C4-2B (cell line): ENCODE data around the gene TLCD4.

Experiments used
- ZFX ChIP-seq: fragments of 450-650 bp; IDR thresholded peaks from 2 replicates; pipeline ENCODE4 v1.6.1; 2017
- TF ChIP-seq, protein P1 (sequence below): fragments of 450-650 bp; conservative IDR thresholded peaks from 2 replicates; pipeline ENCODE4 v1.5.1; 2017; ENCODE audit warnings: mild to moderate bottlenecking

DNA sequence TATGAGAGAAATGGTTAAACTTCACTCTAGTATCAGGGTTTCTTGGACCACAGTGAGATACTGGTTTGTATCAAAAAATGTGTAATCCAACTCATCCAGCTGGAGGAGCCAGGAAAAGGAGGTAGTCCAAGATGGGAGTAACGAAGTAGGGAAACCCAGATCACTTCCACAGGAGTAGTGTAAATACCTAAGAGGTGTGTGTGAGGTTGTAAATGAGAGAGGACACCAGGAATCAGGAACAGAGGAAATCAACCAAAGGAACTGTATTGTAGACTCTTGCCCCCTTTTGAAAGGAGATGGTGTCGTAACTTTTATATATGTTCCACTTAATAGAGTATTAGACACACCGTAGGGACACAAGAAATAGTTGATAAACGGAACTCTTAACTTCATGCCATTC, 19.7 kb upstream of the TLCD4 start:
- TF ChIP-seq, protein P1, sequence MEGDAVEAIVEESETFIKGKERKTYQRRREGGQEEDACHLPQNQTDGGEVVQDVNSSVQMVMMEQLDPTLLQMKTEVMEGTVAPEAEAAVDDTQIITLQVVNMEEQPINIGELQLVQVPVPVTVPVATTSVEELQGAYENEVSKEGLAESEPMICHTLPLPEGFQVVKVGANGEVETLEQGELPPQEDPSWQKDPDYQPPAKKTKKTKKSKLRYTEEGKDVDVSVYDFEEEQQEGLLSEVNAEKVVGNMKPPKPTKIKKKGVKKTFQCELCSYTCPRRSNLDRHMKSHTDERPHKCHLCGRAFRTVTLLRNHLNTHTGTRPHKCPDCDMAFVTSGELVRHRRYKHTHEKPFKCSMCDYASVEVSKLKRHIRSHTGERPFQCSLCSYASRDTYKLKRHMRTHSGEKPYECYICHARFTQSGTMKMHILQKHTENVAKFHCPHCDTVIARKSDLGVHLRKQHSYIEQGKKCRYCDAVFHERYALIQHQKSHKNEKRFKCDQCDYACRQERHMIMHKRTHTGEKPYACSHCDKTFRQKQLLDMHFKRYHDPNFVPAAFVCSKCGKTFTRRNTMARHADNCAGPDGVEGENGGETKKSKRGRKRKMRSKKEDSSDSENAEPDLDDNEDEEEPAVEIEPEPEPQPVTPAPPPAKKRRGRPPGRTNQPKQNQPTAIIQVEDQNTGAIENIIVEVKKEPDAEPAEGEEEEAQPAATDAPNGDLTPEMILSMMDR, result no peak
- TF ChIP-seq ZFX, result no peak
